ENCODE data around the gene CNTLN. TPM values are rescaled to one million over a fixed set of nuclear protein-coding genes. Genes with fewer than 3 reads are reported as not detected.
A peak's percentile ranks its signal among the peaks of the same experiment; 100 is the strongest.

CNTLN gene
- total RNA-seq, 1 experiment from 2014 or later, result 15.0 TPM

DNA sequence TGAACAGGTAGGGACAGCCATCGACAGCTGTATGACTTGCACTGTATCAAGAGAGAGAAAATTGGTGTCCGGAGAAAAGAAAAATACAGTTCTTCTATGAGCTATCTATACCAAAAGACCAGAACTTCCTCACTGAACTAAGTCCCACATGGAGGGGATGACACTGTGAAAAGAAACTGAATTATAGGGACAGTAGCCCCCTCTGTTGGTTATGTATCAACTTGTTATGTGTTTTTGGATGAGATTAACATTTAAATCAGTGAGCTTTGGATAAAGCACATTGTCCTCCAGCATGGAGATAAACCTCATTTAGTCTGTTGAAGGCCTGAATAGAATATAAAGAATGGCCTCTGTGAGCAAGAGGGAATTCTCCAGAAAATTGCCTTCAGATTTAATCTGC lies 267.5 kb downstream of the CNTLN start:
- TF ChIP-seq, protein P1, sequence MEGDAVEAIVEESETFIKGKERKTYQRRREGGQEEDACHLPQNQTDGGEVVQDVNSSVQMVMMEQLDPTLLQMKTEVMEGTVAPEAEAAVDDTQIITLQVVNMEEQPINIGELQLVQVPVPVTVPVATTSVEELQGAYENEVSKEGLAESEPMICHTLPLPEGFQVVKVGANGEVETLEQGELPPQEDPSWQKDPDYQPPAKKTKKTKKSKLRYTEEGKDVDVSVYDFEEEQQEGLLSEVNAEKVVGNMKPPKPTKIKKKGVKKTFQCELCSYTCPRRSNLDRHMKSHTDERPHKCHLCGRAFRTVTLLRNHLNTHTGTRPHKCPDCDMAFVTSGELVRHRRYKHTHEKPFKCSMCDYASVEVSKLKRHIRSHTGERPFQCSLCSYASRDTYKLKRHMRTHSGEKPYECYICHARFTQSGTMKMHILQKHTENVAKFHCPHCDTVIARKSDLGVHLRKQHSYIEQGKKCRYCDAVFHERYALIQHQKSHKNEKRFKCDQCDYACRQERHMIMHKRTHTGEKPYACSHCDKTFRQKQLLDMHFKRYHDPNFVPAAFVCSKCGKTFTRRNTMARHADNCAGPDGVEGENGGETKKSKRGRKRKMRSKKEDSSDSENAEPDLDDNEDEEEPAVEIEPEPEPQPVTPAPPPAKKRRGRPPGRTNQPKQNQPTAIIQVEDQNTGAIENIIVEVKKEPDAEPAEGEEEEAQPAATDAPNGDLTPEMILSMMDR (conservative IDR thresholded peaks at IDR 0.05), result peak; percentile 62
- H3K23ac ChIP-seq (ENCODE audit: insufficient read length, low read depth, low read length), result no peak overlapping the region
- Mint-ChIP-seq H3K36me3 (ENCODE audit: insufficient read depth in 1 of 3, low read depth in 3 of 3) (no peaks in the 10 kb centered on the region), H3K4me3 (no peak overlapping the region), H3K27me3 (ENCODE audit: low read depth) (no peaks in the 10 kb centered on the region), H3K27ac (no peak overlapping the region), H3K9me3 (no peaks in the 10 kb centered on the region), H3K4me1 (peaks cover 28% of the 10 kb centered on the region in 2 experiments)
- no peak overlapping the region for H3K4me2 ChIP-seq (ENCODE audit: insufficient read depth, insufficient read length, low read length)
- no peaks in the 10 kb centered on the region for H3K23me2 ChIP-seq (ENCODE audit: insufficient read length, low read depth, low read length, poor library complexity, severe bottlenecking)
- H3K79me1 ChIP-seq (ENCODE audit: insufficient read depth, low read depth, low read length, poor library complexity, severe bottlenecking), result no peaks in the 10 kb centered on the region
- H3K14ac ChIP-seq (ENCODE audit: insufficient read depth, low read length), result no peak overlapping the region
- H3K18ac ChIP-seq (ENCODE audit: insufficient read length, low read depth, low read length), result no peak overlapping the region
- H4K5ac ChIP-seq (ENCODE audit: insufficient read length, low read depth, low read length), result no peak overlapping the region
- no peak overlapping the region for H2BK12ac ChIP-seq (ENCODE audit: insufficient read length, low read depth, low read length)
- H3K4me1 ChIP-seq (ENCODE audit: insufficient read depth, low read length), result peaks cover 8% of the 10 kb centered on the region; the same call in 1 of the 2 replicates
- H2BK15ac ChIP-seq (ENCODE audit: low read depth, low read length), result no peak overlapping the region
- no peak overlapping the region for H2BK5ac ChIP-seq (ENCODE audit: insufficient read length, low read length)
- H3K27me3 ChIP-seq (ENCODE audit: insufficient read depth, low read length), result no peaks in the 10 kb centered on the region
- H2BK120ac ChIP-seq (ENCODE audit: low read depth, low read length, poor library complexity, severe bottlenecking), result no peak overlapping the region
- no peak for DNase-seq
- no peak overlapping the region for H4K91ac ChIP-seq (ENCODE audit: insufficient read length, low read depth, low read length)
- no peak overlapping the region for H3K27ac ChIP-seq (ENCODE audit: insufficient read length, low read depth, low read length)
- H2BK20ac ChIP-seq (ENCODE audit: low read depth, low read length, poor library complexity, severe bottlenecking), result no peak overlapping the region
- H3K4ac ChIP-seq (ENCODE audit: low read depth, low read length), result no peak overlapping the region
- H3K9me3 ChIP-seq (ENCODE audit: control insufficient read depth, low read depth, low read length), result no peaks in the 10 kb centered on the region
- H2AK5ac ChIP-seq (ENCODE audit: insufficient read length, low read length), result no peak overlapping the region
- no peak overlapping the region for H3K56ac ChIP-seq (ENCODE audit: insufficient read length, low read depth, low read length)
- no CpG with 5 or more reads among the region's 2 CpGs for WGBS (ENCODE audit: extremely low coverage, insufficient read length, low lambda C conversion rate)
- no peak overlapping the region for H3K9ac ChIP-seq (ENCODE audit: extremely low read depth, insufficient read length, low read length)
- no peak overlapping the region for H4K8ac ChIP-seq (replicated peaks; ENCODE audit: insufficient read length, low read depth, low read length)
- no peaks in the 10 kb centered on the region for H4K20me1 ChIP-seq (ENCODE audit: control insufficient read depth, insufficient read depth, insufficient read length)
- no peaks in the 10 kb centered on the region for H3K79me2 ChIP-seq (ENCODE audit: insufficient read depth, low read length)
- H3T11ph ChIP-seq (ENCODE audit: low read length), result no peak overlapping the region
- no peak overlapping the region for H2AFZ ChIP-seq (ENCODE audit: low read length)
